RPMI7951 (cell line): Measurements from ENCODE around the gene PSMA3. TPM values are rescaled to one million over a fixed set of nuclear protein-coding genes. Genes with fewer than 3 reads are reported as not detected.

Experiments used
- DNase-seq: peaks from one replicate; pipeline ENCODE4 v3.0.0-alpha.2; 2012; ENCODE audit warnings: low read depth
- total RNA-seq: library from RNA; depleted of rRNA; stranded (reverse); fragments of >200 nt; shearing (Covaris generic); gene quantifications from 2 replicates; pipeline ENCODE4 v1.2.3, GENCODE V29; 2014

Gene PSMA3
- total RNA-seq, 1 experiment from 2014 or later: 218 TPM

DNA sequence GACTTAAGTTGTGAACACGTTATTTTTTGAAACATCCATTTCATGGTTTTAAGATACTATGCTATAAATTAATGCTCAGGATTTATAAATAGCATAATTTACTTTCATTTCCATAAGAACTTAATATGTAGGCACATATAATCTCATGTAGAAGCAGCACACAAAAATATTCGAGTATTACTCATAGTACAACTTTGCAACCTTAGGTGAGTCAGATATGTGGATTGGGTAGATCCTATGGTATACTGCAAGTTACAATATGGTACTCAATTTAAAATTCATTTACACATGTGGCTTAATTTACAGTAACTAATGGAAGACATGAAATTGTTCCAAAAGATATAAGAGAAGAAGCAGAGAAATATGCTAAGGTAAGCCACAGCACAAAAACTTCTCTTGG lies 26.0 kb downstream of the PSMA3 start:
- no peak for DNase-seq

DNA sequence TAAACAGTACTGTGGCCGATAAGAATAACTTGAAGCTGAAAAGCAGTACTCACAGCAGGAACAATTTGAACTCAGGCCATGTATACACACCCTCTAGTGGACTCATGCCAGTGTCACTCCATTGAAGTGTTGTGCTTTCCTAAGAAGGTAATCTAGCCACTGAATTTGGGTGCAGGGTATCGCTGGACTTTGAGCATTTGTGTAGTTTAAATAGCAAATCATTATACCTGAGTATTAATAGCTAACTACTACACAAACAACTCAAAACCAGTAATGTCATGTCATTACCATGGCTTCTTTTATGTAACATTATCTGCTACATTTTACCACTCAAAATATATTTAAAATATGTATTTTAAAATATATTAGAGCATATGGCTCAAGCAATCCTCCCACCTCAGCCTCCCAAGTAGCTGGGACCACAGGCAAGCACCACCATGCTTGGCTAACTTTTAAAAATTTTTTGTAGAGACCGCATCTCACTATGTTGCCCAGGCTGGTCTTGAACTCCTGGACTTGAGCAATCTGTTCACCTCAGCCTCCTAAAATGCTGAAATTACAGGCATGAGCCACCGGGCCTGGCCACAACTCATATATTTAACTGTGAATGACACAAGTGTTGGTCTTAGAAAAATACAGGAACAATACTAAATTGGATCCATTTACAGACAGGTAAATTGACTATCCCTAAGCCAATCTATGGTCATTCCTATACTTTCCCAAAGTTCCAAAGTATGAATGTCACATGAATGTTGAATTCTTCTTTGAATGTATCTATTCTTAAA lies 28.1 kb downstream of the PSMA3 start:
- peak; percentile 11 for DNase-seq

DNA sequence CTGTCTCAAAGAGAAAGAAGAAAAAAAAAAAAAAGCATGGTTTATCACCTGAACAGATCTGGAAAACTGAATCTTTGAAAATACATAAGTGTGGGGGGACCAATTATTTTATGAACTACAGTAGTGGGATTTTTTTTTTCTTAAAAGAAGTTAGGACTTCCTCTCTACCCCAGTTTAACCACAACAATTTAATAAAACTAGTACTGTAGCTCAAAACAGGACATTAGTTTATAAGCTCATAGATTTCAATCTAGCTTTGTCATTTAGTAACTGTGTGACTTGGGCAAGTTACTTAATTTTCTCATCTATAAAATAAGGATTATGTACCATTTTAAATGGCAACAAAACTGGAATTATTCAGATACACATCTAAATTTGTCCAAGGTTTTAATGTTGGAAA lies 30.2 kb downstream of the PSMA3 start:
- no peak for DNase-seq

DNA sequence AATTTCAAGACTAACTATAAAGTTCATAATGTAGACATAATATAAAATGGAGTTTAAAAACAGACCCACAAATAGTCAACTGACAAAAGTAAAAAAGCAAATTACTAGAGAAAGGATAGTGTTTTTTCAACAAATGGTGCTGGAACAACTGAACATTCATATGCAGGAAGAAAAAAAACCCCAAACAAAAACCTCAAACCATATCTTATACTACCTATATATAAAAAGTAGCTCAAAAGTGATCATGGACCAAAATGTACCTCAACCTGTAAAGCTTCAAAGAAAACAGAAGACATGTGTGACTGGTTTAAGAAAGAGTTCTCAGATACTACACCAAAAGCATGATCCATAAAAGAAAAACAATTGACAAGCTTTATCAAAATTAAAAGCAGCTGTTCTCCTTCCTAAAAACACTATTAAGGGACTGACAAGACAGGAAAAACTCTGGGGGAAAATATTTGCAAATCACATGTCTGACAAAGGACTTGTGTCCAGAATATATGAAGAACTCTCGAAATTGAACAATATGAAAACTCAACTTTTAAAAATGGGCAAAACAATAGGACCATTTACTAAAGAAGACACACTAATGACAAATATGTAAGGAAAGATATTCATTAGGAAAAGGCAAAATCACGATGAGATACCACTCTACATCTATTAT lies 31.0 kb downstream of the PSMA3 start:
- DNase-seq: no peak

DNA sequence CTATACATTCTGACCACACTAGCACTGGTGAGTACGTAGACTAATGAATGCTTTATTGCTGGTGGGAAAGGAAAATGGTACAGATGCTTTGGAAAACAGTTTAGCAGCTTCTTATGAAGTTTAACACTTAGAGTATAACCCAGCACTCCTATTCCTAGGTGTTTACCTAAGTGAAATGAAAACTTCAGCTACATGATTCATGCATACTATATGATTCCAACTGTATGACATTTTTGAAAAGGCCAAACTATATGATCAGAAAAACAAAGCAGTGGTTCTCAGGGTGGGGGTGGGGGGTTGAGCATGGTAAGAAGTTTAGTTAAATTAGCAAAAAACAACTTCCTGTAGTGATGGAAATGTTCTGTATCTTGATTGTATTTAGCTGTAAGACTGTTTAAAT lies 31.6 kb downstream of the PSMA3 start:
- no peak for DNase-seq

DNA sequence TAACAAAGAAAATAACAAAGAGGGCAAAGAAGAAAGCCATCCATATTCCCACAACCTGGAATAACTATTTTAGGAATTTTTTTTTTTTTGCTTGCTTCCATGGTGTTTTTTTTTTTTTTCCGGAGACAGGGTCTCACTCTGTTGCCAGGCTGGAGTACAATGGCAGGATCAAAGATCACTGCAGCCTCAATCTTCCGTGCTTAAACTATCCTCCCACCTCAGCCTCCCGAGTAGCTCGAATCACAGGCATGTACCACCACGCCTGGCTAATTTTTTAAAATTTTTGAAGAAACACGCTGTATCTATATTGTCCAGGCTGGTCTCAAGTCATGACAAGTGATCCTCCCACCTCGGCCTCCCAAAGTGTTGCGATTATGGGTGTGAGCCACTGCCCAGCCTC lies 33.5 kb downstream of the PSMA3 start:
- DNase-seq: no peak

DNA sequence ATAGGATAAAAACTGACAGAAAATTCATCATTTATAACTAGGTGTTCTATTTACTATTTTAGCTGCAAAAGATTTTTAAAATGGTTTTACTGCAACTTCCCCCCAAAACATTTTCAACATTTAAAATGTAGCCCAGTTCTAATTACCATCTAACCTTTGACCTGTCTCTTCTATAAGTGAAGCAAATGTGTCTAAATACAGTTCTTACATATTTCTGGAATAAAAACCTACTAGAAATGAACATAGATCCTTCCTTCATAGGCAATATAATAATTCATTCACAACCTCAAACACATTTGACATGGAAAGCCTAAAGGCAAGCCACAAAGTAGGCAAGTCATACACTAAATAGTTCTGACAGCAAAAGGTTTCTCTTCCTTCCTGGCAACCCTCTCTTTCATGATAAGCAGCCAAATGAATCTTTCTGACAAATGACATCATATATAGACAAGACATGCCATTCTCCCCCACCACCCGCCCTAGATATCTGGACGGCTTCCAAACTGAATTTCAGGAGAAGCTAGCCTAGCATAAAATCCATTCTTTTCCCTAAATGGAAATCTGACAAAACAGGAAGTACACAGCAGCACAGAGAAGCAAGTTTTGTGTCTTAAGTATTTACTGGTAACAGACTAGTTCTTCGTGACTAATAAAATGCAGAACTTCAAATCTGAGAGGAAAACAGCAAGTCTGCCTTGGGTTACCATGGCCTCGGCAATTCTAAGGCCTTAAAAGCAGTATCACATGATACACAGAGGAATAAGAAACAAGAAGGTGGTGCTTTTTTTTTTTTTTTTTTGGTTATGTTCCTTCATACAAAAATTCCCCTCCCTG lies 36.5 kb downstream of the PSMA3 start:
- peak; percentile 88 for DNase-seq

DNA sequence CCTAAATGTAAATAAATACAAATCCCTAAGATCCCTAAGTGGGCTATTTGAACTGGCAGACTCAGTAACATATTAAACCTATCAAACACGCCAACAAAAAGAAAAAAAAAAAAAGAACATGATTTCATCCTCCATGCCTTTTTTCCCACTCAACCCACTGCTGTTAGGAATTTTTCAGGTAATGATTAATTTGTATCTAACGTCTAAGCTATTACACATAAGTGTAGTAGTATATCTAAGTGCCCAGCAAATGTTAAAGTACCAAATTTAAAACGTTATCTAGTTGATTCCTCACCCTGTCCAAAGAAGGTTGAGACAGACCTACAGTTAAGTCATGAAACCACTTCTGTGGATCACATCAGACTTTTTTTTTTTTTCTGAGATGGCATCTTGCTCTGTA lies 37.3 kb downstream of the PSMA3 start:
- DNase-seq: no peak

DNA sequence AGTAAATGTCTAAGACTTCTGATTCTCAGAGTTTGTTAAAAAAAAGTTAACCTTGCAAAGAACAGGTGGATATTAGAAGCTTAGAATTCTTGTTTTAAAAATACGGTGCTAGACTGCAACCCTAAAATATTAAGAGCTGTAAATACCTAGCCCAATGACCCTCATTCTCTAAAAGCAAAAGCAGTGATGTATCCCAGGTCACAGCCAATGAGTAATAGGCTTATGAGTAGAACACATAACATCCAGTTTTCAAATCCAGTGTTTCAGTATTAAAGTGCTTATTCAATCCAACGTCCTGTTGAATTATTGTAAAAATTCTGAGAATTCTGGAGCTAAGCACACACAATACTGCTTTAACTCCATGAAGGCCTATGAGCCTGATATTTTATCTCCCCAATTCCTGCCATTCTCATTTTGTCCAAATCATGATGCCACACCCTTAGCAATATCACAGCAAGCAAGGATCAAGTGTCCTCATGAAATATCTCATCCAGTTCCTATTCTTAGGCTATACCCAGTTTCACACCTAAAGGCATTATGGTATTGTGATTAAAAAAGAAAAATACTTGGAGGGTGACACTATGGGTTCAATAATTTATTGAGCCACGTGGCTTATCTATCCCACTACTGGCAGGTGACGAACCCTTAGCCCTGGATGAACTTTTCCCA lies 38.4 kb downstream of the PSMA3 start:
- no peak for DNase-seq

DNA sequence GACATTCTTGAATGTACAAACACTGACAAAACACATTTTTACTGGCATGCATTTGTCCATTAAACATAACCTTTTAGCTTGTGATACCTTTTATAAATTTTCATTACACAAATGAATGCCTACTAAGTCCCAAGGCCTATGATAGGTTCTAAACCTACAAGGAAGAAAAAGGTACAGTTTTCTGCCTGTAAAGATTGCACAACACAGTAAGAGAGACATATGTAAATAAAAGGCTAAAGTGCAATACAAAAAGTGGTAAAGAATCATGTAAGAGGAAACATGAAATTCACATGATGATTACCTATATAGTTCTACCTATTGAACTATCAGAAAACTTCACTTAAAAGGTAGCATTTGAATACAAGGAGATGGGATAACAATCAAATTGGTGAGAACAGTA lies 39.1 kb downstream of the PSMA3 start:
- no peak for DNase-seq

DNA sequence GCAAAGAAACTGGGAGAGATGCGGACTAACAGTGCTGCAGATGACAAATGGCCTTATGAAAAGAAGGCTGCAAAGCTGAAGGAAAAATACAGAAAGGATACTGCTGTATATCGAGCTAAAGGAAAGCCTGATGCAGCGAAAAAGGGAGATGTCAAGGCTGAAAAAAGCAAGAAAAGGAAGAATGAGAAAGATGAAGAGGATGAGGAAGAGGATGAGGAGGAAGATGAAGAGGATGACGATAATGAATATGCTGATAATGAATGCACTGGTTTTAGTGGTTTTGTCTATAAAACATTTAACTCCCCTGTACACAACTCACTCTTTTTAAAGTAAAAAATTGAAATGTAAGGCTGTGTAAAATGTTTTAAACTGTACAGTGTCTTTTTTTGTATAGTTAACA lies 40.5 kb downstream of the PSMA3 start:
- DNase-seq: no peak

DNA sequence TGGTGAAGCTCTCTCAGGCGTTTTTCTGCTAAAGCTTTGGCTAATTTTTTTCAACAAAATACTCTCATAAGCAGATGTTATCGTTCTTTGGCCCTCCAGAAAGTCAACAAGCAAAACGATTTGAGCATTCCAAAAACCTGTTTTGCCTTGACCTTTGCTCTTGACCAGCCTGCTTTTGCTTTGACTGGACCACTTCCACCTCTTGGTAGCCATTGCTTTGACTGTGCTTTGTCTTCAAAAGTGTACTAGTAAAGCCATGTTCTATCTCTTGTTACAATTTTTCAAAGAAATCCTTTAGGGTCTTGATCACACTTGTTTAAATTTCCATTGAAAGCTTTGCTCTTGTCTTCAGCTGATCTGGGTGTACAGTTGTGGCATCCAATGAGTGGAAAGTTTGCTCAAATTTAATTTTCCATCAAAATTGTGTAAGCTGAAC lies 43.0 kb downstream of the PSMA3 start:
- DNase-seq: no peak

DNA sequence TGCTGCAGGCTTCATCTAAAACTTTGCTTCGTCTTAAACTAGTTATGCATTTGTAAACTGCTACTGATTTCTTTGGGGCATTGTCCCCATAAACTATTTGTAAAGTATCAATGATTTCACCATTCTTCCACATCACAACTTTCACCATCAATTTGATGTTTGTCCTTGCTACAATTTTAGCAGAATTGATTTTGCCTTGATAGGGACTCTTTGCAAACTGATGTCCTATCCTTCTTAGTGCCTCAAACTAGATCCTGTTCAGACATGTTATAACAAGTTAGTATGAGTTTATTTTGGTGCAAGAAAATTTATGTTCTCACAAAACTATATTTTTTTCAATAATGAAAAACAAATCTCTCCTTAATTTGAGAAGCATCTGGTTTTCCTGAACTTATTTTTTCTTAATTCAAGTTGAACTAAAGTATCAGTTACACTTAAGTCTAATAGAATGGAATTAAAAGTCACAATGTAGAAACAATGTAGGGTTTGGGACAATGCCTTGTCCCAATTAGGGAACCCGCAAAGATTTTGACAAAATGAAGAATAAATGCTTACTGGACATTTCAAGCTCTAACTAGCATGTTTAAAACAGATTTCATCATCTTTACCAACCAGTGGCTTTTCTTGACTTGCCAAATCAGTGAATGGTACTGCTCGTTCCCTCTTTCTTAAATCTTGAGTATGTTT lies 43.6 kb downstream of the PSMA3 start:
- no peak for DNase-seq

DNA sequence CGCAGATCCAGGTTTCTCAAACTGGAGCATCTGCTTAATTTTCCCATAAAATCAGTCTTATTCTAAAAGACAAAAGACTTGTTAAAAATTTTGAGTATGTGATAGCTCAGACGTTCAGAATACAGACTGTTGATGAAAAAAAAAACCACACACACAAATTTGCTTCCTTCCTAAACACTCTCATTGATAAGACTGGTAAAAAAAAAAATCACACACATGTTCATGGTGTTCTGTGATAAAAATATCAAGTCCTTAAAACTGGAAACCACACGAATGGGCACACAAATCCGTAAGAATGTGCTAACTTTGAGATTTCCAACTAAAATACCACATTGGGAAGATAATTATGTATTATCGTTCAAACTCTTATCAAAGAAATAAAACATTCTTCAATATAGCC lies 47.0 kb downstream of the PSMA3 start:
- DNase-seq: no peak

DNA sequence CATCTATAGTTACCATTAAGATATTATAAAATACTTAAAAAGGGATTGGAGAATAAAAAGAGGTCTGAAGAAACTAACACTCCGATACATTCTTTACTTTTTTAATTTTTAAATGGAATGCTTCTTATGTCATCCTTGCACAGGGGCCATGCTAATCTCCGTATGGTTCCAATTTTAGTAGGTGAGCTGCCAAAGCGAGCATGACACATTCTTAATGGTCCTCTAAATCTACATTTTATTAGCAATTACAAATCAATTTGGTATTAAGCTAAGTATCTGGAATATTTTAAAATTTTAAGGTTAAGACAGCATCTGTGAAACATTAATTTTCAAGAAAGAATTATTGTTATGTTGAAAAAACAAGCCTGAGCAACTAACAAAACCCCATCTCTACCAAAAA lies 47.5 kb downstream of the PSMA3 start:
- no peak for DNase-seq

DNA sequence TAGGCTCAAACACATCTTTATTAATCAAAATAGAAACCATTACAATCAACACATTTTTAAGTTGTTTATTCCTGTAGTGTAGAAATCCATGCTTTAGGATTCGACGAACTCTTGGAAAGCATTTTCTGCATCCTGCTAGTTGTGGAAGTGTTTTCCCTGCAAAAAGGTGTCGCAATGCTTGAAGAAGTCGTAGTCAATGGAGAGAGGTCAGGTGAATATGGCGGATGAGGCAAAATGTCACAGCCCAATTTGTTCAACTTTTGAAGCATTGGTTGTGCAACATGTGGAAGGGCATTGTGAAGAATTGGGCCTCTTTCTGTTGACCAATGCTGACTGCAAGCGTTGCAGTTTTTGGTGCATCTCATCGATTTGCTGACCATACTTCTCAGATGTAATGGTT lies 49.6 kb downstream of the PSMA3 start:
- no peak for DNase-seq

DNA sequence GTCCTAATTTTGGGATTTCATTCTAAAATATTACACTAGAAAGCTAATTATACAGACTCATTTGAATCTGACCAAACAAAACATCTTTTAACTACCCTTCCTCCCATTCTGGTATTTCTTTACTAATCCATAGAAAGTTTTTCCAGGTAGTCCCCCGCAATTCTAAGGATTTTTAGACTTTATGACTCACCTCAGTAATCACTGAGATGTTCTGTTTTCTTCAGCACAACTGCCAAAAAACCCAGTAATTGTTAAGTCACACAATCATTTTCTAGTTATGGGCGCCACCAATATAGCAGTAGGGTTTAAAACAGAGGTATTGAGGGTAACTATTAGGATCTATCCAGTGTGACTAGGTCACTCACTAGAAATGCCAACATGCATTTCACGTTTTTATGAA lies 52.1 kb downstream of the PSMA3 start:
- DNase-seq: peak; percentile 16

DNA sequence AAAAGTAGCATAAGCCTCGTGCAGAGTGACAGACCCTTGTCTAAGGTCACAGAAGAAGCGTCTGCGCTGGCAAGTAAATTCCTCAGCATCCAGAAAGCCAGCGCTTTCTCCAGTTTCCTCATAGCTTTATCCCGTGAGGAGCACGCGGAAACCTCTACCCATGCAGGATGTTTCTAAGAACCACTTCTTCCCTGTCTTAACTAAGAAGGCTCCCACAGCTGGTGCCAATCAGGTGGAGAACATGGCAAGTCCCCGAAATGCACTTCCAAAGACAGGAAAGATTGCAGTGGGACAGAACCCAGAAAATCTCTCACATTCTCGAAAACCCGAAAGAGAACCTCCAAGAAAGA lies 52.7 kb downstream of the PSMA3 start:
- no peak for DNase-seq

DNA sequence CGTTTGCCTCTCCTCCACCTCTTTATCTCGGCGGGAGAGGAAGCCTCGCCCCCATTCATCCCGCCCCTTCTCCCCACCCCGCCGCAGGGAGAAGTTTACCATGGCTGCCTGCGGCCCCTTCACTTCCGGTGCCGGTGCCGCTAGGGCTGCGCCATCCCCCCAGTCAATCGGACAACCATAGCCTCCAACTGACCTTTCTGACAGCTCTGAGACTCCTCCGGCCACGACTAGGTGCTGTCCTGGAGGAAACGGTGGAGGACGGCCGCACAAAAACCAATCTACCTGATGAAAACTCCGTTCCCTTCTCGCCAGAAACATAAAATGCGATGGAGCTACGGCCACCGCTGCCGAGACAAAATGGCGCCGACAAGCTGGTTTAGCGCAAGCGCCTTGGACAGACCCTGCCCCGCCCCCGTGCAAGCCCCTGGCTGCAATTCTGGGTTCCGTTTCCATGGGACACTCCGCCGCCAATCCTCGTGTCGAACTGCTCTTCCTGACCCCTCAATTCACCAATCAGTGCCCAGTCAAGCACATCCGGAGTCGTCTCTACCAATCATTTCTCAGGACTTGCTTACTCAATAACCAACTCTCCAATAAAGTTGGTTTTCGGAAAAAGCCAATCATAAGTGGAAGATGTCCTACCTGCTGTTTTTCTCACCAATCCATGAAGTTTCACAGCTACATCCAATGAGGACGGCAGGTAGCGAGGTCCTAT lies 53.3 kb downstream of the PSMA3 start:
- DNase-seq: peak; percentile 100

DNA sequence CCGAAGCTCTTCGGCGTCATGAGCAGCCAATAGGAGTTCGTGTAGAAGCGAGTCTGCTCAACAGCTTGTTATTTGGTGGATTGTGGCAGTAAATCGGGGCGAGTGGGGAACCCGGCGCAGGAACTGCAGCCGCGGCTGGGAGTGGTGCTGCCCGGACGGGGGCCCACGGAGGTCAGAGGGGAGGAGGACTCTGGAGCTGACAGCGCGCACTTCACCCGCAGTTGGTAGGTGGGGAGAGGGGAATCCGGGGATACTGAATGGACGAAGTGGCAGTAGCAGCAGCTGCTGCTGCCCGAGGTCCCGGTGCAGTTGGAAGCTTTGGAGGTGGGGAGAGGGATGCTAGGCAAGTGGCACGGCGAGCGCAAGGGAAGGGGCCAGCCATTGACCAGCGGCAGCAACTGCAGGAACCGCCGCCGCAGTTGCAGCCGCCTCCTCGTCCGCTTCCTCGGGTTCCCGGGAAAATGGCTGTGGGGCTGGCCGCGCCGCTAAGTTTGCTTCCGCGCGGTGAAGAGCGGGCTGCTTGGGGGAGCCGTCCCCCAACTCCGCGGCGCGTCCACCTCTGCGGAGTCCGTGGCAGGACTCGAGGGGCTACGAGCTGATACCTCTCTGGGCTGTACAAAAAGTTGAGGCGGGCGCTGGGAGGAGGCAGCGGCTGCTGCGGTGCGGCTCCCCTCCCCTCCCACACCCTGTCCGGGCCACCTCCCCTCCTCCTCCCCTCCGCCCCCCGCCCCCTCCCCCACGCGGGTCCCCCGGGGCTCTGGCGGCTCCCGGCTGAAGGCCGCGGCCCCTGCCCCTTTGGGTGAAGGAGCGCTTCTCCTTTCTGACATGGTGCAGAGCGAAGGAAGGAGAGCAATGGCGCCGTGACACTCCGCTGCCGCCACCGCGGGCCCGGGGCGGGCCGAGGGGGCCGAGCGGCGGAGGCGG lies 54.1 kb downstream of the PSMA3 start, which contains the start of gene ARID4A:
TSS of gene ARID4A (plus strand) at position 79 of the 924 bp plus-strand sequence. CDS start 1,300 bp downstream, outside the sequence.
- peak; percentile 1 for DNase-seq
